Retinal pigment epithelial cell (primary cell): Measurements from ENCODE around the gene PNLIP.

ENCODE experiments used
- DNase-seq: peaks from one replicate; pipeline ENCODE4 v3.0.0-alpha.2; 2010; ENCODE audit warnings: low read depth
- H3K4me3 ChIP-seq: 2 replicates; pipeline ENCODE4 v1.5.1; 2011; ENCODE audit warnings: mild to moderate bottlenecking, low read length, control low read depth, moderate library complexity
- TF ChIP-seq, protein P1 (sequence below): conservative IDR thresholded peaks from 2 replicates; pipeline ENCODE4 v1.5.1; 2011; ENCODE audit warnings: low read depth, low read length, control low read depth, inconsistent platforms

The PNLIP gene

DNA sequence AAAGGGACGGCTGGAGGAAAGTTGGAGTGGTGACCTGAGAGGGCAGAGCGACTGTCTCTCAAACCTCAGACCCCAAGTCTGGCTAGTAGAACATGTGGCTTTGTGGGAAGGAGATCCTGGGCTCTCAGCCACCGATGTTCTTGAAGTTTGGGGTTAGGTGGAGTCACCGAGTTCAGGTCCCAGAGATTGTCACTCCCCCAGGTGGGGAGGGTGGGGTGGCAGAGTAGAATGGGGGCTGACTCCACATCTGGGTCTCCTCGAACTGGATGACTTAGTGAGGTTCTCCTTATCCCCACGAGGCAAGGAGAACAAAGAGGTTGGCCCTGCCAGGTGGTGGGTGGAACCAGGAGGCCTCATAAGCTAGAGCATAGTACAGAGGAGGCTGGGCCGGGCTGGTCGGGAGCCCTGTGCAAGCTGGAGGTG, 60.3 kb downstream of the PNLIP start:
- DNase-seq, result no peak
- no peak overlapping the region for H3K4me3 ChIP-seq
- TF ChIP-seq, protein P1, sequence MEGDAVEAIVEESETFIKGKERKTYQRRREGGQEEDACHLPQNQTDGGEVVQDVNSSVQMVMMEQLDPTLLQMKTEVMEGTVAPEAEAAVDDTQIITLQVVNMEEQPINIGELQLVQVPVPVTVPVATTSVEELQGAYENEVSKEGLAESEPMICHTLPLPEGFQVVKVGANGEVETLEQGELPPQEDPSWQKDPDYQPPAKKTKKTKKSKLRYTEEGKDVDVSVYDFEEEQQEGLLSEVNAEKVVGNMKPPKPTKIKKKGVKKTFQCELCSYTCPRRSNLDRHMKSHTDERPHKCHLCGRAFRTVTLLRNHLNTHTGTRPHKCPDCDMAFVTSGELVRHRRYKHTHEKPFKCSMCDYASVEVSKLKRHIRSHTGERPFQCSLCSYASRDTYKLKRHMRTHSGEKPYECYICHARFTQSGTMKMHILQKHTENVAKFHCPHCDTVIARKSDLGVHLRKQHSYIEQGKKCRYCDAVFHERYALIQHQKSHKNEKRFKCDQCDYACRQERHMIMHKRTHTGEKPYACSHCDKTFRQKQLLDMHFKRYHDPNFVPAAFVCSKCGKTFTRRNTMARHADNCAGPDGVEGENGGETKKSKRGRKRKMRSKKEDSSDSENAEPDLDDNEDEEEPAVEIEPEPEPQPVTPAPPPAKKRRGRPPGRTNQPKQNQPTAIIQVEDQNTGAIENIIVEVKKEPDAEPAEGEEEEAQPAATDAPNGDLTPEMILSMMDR, result no peak

DNA sequence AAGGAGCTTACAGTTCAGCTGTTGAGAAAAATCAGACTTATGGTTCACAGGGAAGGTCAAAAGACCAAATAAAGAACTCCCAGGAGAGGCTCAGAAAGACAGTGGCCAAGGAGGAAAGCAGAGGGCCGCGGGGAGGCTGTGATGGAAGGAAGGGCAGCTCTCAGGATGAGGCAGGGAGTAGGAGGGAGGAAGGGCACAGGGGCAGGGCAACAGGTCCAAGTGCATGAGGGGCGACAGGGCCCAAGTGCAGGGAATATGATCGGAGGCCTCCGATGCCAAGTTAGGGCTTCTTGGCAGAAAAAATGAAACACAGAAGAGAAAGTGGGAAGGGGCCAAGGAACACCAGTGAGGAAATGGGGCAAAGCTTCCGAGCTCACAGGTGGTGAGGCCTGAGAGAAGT, 61.6 kb downstream of the PNLIP start:
- TF ChIP-seq, protein P1, result no peak
- no peak overlapping the region for H3K4me3 ChIP-seq
- DNase-seq, result no peak

DNA sequence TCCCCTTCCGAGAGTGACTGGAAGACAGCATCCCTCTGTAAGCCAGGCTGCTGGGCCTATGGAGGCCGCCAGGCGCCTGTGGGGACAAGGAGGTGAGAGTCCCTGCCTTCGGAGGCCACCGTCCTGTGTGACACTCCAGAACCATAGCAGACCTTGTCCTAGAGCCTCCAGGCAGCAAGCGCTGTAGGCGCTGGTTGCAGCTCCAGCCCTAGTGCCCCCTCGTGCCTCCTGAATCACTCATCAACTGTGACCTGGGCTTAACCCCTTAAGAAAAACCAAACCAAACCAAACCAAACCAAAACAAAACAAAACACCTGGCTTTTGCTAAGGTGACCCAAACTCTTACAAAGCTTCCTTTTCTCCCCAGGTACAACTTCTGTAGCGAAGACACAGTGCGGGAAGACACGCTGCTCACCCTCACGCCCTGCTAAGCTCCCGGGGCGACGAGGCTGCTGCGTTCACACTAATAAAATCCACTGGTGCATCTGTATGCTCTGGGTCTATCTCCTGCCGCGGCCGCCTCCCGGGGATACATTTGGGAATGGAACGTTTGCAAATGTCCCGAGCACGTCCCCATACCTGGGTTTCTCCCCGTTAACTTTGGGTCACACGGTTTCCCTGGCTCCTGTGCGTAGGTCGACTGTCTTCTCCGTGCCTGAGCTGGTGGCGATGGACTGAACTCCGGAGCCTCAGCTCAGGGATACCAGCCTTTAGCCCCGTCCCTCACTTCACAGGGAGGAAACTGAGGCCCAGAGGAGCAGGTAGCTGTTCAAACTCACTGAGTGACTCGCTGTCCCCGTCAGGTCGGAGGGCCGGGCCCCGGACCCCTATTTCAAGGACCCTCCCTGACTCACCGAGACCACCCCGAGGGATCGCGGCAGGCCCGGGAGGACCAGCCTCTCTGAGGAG, 63.2 kb downstream of the PNLIP start:
- no peak for DNase-seq
- peak overlapping the region; percentile 61 for H3K4me3 ChIP-seq
- TF ChIP-seq, protein P1, result no peak

DNA sequence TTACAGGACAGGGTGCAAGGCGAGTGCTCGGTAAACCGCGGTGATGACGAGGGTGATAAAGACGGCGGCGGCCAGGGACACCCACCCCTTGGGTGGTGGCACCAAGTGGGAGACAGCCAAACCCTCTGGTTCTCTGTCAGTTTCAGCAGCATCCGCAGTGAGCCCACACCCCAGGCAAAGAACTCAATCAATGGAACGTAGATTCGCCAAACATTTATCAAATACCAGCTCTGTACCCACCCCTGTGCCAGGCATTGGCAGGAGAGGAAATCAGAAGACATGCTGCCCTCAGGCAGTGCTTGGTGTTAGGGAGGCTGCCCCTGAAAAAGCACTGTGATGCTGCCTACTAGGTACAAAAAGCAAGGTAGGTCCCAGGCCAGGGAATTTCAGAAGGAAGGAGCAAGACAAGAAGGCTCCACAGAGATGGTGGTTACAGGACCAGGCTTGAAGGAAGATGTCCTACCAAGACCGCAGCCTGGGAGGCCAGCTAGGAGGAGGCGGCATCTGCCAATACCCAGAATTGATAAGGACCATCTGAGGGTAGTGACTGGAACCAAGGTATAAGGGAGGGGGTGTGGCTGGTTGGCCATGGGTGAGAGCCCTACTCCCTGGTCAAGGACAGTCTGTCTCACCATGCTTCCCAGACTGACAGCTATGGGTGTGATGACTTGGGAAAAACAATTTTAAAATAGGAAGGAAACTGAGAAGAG, 64.9 kb downstream of the PNLIP start:
- TF ChIP-seq, protein P1, result no peak
- no peak for DNase-seq
- no peak overlapping the region for H3K4me3 ChIP-seq

DNA sequence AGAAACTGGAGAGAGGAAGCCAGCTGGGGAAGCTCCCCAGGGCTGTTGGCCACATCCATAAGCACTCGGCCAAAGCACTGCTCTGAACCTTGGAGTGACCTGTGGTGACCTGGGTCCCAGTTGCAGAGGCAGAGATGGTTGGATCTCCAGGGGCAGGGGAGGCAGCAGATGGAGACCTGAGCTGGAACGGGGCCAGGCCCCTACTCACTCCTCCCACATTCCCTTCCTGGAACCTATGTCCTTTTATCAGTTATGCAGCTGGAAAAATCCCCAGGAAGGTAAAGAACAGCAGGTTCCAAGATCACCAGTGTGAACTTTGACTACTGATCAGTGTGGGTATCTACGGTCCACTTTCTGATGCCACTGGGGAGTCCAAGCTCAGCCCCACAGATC, 65.4 kb downstream of the PNLIP start:
- TF ChIP-seq, protein P1, result no peak
- no peak for DNase-seq
- H3K4me3 ChIP-seq, result no peak overlapping the region

DNA sequence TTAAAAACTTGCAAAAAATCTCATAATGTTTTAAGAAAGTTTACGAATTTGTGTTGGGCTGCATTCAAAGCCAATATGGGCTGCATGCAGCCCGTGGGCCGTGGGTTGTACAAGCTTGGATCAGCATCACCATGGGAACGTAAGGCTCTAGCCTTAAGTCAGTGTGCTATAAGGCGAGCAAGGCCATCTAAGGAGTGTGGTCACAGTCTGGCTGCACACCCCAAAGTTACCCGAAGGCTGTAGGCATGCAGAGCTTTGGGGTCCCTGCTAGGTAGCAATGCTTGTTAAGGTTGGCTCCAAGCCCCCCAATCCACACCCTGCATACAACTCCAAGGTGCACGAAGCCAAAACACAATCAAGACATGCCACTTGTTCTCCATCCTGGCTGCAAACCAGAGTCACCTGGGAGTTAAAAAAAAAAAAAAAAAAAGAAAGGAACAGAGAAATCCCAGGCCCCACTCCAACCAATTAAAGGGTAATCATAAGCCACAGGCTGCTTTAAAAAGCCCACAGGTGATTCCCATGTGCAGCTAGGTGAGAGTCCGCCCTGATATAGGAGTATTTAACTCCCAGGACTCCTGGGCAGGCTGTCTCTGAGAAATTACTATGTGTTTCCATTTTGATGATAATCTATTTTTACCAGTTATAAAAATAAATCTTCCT, 66.5 kb downstream of the PNLIP start:
- no peak for DNase-seq
- TF ChIP-seq, protein P1, result no peak
- no peak overlapping the region for H3K4me3 ChIP-seq
